Heart right ventricle (tissue), 16 donors: ENCODE results near the gene MACROD2. TPM values are rescaled to one million over a fixed set of nuclear protein-coding genes. Genes with fewer than 3 reads are reported as not detected.
"Not testable (repeated sequence)": the region's sequence is repeated elsewhere in the genome, so short reads cannot be mapped to it uniquely, and the experiment has no call there.

Experiments used
- ATAC-seq, 8 donors: fragments of 200-7000 bp; cut with Tn5 transposase; one replicate each; pipeline ENCODE4 v1.9.1; 2020; ENCODE audit warnings: mild to moderate bottlenecking in 8 of 8, moderate library complexity in 8 of 8, moderate number of reproducible peaks in 1 of 8
- DNase-seq, 2 donors: peaks; one replicate each; pipeline ENCODE4 v3.0.0-alpha.2; 2020
- H3K27ac ChIP-seq, 10 donors: fragments of 200-600 bp; sonication (generic) in 2 of 10; one replicate each; pipeline versions ENCODE4 v1.5.0 to v1.8.0; 2020 to 2022; ENCODE audit warnings: mild to moderate bottlenecking in 3 of 10
- H3K27me3 ChIP-seq, 7 donors: fragments of 200-600 bp; one replicate each; pipeline ENCODE4 v1.8.0; 2021 to 2022; ENCODE audit warnings: mild to moderate bottlenecking in 2 of 7
- H3K36me3 ChIP-seq, 9 donors: fragments of 200-600 bp; sonication (generic) in 1 of 9; one replicate each; pipeline versions ENCODE4 v1.5.0 to v1.8.0; 2020 to 2022; ENCODE audit warnings: mild to moderate bottlenecking in 2 of 9
- H3K4me1 ChIP-seq, 9 donors: fragments of 200-600 bp; sonication (generic) in 1 of 9; one replicate each; pipeline versions ENCODE4 v1.5.0 to v1.8.0; 2020 to 2022; ENCODE audit warnings: mild to moderate bottlenecking in 4 of 9
- H3K4me3 ChIP-seq, 10 donors: fragments of 200-600 bp; sonication (generic) in 2 of 10; one replicate each; pipeline versions ENCODE4 v1.5.0 to v1.8.0; 2020 to 2022; ENCODE audit warnings: mild to moderate bottlenecking in 7 of 10, moderate library complexity in 2 of 10
- H3K9me3 ChIP-seq, 11 donors: fragments of 200-600 bp in 10 of 11; sonication (generic) in 2 of 11; one replicate each; pipeline versions ENCODE4 v1.5.0 to v1.8.0; 2013 to 2022; ENCODE audit warnings: mild to moderate bottlenecking in 2 of 11, control low read depth in 1 of 11, moderate library complexity in 1 of 11
- WGBS, 2 donors: extraction: QIAGEN DNeasy Blood & Tissue Kit; methylation state at CpG; one replicate each; pipeline ENCODE4 v1.1.7; 2013; ENCODE audit warnings: inconsistent platforms in 1 of 2; 5-methylcytosine and 5-hydroxymethylcytosine counted together
- intact Hi-C, 10 donors: fragments of 100-400 bp; cut with DNase I; formaldehyde crosslinking; loops; one replicate each; pipeline versions ENCODE4 v1.11.1 to v1.14.2; 2022
- polyA plus RNA-seq, 2 donors: library from polyadenylated mRNA; stranded (reverse); fragments of 200-250 nt; gene quantifications; one replicate each; pipeline ENCODE4 v1.2.3, GENCODE V29; 2013
- total RNA-seq, 10 donors: library from RNA; stranded (reverse); fragmentation: NEBNext Ultra II Directional in 3 of 10; extraction: Animal tissue kit (Norgen Biotek cat#: 25700) in 3 of 10; gene quantifications; one replicate each; pipeline versions ENCODE4 v1.2.1 to v1.2.4, GENCODE V29; 2021 to 2023
- TF ChIP-seq, protein P1 (sequence below), 9 donors: fragments of 200-600 bp; sonication (generic) in 2 of 9; IDR thresholded peaks; one replicate each; pipeline versions ENCODE4 v1.5.0 to v1.8.0; 2021 to 2022; ENCODE audit warnings: antibody characterized with exemption in 9 of 9, mild to moderate bottlenecking in 5 of 9, moderate library complexity in 1 of 9
- donor health status: Arrhythmogenic right ventricular cardiomyopathy.
- donor health status: ischemic (EF 13 %, LVEDD 7.1; RV severe dilation, severe dysfunction).
- donor health status: healthy with polysubstance abuse.
- donor health status: DM: no; HTN: yes; CAD: no.
- donor health status: DM: no; HTN: no; CAD: no.
- donor health status: ischemic (EF 25% LVEDD 6.9; RV normal size, moderate dysfunction).
- donor health status: ischemic (EF 25% LVEDD 5.7; RV mildly dilated, moderate dysfunction).
- donor health status: healthy.
- donor health status: DM: yes; HTN: yes; CAD: no.
- donor health status: Ischemic cardiomyopathy.
- donor health status: ischemic (EF 35%, LVEDD 5.7; RV mildly dilated, moderate dysfunction).
- donor health status: nonischemic (EF 11% LVEDD 7.7; RV severe dilation, severe dysfunction).
- donor health status: DM: yes; HTN: yes; CAD: no.
- donor health status: PGD.
- donor health status: ischemic (EF 29% LVEDD 5.4; RV normal size, mild dysfunction).
- donor health status: nonischemic (EF 23%, LVEDD 6.1; RV moderate dilation, normal function).

MACROD2 gene
- total and polyA plus RNA-seq, 12 donors: 0.28 to 6.4 (median 4.1) TPM

DNA sequence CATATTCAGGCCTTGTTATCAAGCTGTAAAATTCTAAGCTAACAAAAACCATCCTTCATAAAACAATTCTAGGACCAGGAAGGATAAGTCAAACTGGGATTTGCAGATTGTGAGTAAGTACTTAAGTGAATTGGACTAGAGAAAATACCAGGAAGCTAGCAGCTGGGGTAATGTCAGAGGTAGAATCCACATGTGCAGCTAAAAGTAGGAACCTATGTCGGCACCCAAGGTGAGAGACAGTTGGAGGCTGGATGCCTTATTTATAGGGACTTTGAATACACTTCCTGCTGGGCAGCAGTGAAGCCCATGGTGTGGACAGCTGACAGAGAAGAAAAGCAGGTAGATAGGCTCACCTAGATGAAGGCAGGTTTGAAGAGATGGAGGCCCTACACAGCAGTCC is 214.8 kb downstream of the MACROD2 start:
- ATAC-seq (no peak), DNase-seq (no peak)
- Histone ChIP-seq H3K4me3 (no peak overlapping the region), H3K36me3 (no peaks in the 10 kb centered on the region), H3K4me1 (no peaks in the 10 kb centered on the region), H3K27me3 (no peaks in the 10 kb centered on the region), H3K27ac (no peak overlapping the region), H3K9me3 (no peaks in the 10 kb centered on the region)
- 69 to 76% methylated on average over 1 of the region's 1 CpG for WGBS, 2 donors
- intact Hi-C loops: no loop called here
- TF ChIP-seq, protein P1, sequence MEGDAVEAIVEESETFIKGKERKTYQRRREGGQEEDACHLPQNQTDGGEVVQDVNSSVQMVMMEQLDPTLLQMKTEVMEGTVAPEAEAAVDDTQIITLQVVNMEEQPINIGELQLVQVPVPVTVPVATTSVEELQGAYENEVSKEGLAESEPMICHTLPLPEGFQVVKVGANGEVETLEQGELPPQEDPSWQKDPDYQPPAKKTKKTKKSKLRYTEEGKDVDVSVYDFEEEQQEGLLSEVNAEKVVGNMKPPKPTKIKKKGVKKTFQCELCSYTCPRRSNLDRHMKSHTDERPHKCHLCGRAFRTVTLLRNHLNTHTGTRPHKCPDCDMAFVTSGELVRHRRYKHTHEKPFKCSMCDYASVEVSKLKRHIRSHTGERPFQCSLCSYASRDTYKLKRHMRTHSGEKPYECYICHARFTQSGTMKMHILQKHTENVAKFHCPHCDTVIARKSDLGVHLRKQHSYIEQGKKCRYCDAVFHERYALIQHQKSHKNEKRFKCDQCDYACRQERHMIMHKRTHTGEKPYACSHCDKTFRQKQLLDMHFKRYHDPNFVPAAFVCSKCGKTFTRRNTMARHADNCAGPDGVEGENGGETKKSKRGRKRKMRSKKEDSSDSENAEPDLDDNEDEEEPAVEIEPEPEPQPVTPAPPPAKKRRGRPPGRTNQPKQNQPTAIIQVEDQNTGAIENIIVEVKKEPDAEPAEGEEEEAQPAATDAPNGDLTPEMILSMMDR (IDR thresholded peaks at IDR 0.05): no peak

DNA sequence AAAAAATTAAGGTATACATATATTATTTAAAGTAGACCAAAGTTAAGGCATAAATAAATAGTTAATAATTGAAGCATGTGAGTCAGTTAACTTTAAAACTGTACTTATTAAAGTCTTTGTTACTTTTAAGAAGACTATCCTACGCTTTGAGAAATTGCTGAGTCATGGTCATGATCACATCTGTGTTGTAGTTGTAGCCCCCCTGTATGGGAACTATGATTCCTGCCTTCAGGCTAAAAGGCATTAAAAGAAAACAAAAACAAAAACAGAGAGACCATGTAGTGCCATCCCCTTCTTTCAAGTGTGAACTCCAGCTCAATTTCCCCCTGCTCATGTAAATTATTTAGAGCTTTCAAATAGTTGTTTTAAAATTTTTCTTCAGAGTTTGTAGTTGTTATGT is 218.7 kb downstream of the MACROD2 start:
- H3K36me3 ChIP-seq: no peaks in the 10 kb centered on the region
- DNase-seq (no peak), ATAC-seq (no peak)
- no peak overlapping the region for H3K27ac ChIP-seq
- H3K9me3 ChIP-seq: no peaks in the 10 kb centered on the region
- TF ChIP-seq, protein P1 (IDR thresholded peaks at IDR 0.05): no peak
- no peaks in the 10 kb centered on the region for H3K4me1 ChIP-seq
- intact Hi-C loops: no loop called here
- 78% methylated on average over 1 of the region's 1 CpG for WGBS, 2 donors
- H3K4me3 ChIP-seq: no peak overlapping the region
- no peaks in the 10 kb centered on the region for H3K27me3 ChIP-seq

DNA sequence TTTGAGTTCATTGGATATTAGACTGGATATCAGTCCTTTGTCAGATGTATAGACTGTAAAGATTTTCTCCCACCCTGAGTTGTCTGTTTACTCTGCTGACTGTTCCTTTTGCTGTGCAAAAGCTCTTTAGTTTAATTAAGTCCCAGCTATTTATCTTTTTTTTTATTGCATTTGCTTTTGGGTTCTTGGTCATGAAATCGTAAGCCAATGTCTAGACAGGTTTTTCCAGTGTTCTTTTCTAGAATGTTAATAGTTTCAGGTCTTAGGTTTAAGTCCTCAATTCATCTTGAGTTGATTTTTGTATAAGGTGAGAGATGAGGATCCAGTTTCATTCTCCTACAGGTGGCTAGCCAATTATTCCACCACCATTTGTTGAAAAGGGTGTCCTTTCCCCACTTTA is 220.6 kb downstream of the MACROD2 start:
- H3K4me1 ChIP-seq, H3K9me3 ChIP-seq, intact Hi-C loops, H3K36me3 ChIP-seq, H3K4me3 ChIP-seq, H3K27ac ChIP-seq, DNase-seq, H3K27me3 ChIP-seq, ATAC-seq: not testable (repeated sequence)
- 81 to 90% methylated on average over 1 of the region's 1 CpG for WGBS, 2 donors

DNA sequence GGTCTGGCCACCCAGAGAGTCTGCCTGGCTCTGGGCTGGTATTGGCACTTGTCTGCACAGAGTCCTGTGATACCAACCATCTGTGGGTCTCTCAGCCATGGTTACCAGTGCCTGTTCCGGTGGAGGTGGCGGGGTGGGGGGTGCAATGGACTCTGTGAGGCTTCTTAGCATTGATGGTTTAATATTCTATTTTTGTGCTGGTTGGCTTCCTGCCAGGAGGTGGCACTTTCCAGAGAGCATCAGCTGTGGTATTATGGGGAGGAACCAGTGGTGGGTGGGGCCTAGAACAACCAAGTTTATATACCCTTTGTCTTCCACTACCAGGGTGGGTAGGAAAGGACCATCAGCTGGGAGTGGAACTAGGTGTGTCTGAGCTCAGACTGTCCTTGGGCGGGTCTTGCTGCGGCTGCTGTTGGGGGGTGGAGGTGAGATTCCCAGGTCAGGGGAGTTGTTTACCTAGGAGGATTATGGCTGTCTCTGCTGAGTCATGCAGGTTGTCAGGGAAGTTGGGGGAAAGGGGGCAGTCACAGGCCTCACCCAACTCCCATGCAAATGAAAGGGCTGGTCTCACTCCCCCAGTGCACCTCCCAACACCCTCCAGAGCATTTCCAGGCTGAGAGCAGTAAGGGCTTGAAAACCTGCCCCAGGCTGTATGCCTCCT is 224.6 kb downstream of the MACROD2 start:
- DNase-seq: peak in 1 of 2 donors; percentile 25
- WGBS, 2 donors: 65 to 76% methylated on average over 4 of the region's 4 CpGs
- Histone ChIP-seq H3K27me3 (no peaks in the 10 kb centered on the region), H3K4me1 (peaks cover 0 to 4% (median 0%) of the 10 kb centered on the region in 9 donors), H3K27ac (no peak overlapping the region), H3K36me3 (no peaks in the 10 kb centered on the region), H3K9me3 (no peaks in the 10 kb centered on the region), H3K4me3 (no peak overlapping the region)
- TF ChIP-seq, protein P1 (IDR thresholded peaks at IDR 0.05): no peak
- peak in 4 of 8 donors; percentile 46 to 62 (median 56) for ATAC-seq
- intact Hi-C loops: no loop called here

DNA sequence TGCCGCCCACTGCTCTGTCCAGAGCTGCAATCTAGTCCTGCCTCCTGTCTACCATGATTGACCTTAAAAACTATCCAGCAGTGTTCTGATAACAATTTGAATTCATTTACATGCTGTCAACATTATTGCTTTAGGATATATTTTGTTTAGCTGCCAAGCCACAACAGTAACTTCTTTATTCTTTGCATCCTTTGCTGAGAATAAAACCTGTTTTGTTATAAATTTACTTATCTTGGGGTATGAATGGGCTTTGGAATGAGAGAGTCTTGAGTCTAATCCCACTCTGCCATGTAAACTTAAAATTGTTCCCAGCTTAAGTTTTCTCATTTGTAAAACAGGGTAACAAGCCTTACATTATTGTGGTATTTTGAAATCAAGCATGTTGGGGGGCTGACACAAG is 225.7 kb downstream of the MACROD2 start:
- 97 to 98% methylated on average over 1 of the region's 1 CpG for WGBS, 2 donors
- peaks cover 0 to 4% (median 0%) of the 10 kb centered on the region in 9 donors for H3K4me1 ChIP-seq
- H3K9me3 ChIP-seq: no peaks in the 10 kb centered on the region
- H3K36me3 ChIP-seq: no peaks in the 10 kb centered on the region
- ATAC-seq (no peak), DNase-seq (no peak)
- TF ChIP-seq, protein P1 (IDR thresholded peaks at IDR 0.05): no peak
- no peaks in the 10 kb centered on the region for H3K27me3 ChIP-seq
- H3K27ac ChIP-seq: no peak overlapping the region
- intact Hi-C loops: no loop called here
- H3K4me3 ChIP-seq: no peak overlapping the region
